Germinal center (tissue), 1 donor: Measurements from ENCODE around the gene EP400.

Experiments used
- DNase-seq: peaks from one replicate; pipeline ENCODE4 v3.0.0; 2012; ENCODE audit warnings: mixed read lengths, low spot score

EP400 gene

DNA sequence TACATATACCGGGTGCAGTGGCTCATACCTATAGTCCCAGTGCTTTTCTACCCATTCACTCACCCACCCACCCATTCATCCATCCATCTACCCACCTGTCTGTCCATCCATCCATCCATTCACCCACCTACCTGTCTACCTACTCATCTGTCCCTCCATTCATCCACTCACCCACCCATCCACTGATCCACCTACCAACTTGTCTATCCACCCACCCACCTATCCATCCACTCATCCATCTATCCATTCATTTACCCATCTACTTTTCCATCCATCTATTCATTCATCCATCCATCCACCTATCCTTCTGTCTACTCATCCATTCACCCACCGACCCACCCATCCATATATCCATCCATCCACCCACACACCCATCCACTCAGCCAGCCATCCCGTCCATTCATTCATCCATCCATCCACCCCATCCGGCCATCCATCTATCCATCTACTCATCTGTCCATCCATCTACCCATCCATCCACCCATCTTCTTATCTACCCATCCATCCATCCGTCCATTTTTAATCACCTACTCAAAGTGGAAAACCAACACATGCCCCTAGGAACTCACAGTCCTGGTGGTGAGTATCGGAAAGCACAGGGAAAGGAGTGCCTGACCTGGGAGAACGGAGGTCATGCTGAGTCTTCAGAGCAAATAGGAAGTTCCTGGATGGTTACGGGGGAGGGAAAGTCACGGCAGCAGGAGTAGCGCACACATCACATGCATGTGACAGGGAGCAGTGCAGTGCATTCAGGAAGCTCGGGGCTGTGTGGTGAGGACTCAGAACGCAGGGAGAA, 174.4 kb downstream of the EP400 start:
- DNase-seq, result no peak

DNA sequence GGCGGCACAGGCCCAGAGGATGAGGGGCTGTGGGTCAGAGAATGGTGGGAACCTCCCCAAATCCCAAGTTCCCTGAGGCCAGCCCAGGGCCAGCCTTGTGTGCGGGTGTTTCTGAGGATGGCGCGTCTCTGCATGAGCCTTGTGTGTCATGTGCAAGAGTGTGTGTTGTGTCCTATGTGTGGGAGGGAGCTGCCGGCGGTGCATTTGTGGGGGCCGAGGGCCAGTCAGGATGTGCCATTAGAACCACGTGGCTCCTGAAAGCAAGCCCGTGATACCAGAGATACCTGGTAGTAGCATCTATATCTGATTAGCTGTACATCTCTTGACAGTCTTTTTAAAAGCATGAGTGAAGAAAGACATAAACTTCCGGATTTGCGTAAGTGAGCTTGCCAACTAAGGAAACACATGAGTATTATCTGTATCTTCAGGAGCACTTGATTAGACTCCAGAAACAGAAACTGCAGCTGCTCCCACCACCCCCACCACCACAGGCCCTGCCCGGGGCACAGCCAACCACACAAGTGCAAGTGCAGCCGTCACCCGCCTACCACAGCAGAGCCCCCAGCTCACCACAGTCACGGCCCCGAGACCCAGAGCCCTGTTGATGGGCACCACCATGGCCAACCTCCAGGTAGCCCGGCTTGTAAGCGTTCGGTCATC, 175.2 kb downstream of the EP400 start:
- DNase-seq, result no peak

DNA sequence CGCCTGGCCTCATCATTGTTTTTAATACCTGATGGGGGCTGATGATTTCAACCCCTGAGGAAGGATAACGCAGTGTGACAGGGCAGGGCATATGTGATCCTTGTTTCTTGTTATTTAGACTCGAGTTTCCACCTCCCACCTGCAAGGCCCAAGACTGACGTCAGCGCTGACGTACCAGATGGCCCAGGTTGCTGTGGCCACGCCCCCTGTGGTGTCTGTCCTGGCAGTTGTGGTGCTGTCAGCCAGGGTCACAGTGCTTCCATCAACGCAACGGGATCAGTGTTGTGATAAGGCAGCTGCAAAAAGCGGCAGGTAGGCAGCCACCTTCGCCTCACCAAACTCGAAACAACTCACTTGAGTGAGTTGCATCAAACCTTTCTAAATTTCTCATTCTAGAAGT, 176.0 kb downstream of the EP400 start:
- DNase-seq, result no peak

DNA sequence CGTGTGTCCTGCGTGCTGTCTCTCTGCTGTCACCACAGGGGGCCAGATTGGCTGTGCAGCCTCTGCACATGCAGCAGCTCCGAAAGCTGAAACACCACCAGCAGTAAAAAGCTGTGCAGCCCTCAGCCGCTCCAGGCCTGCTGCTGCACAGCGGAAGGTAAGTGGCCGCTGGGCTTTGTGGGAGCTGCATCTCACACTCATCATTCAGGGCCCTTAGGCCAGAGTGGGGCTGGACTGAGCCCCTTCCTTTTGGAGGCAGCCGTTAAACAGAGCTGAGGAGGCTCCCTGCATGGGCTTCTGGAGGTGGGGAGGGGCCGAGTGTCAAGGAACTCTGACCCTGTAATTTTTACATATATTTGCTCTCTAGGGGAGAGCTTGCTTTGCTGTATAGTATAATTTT, 177.3 kb downstream of the EP400 start:
- no peak for DNase-seq

GRCh38 chr12:132129007-132129406, 179.3 kb downstream of the EP400 start:
- no peak for DNase-seq

DNA sequence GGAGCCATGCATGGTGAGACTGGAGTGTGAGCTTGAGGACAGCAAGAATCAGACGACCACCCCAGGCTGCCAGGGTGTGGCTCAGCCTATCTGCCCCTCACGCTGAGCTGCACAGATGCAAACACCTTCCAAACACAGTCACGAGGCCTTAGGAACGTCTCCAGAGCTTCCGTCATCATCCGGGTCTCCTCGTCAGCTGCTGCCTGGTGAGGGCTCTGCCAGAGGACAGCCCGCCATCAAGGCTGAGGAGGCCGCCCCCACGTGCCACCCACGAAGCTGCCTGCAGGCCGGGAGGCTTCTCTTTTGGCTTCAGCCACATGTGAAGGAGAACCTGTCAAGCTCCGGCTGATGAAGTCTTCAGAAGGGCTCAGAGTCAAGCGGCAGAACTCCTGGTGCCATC, 180.9 kb downstream of the EP400 start:
- no peak for DNase-seq
